Stomach (tissue), 9 donors: ENCODE measurements around the gene CYP4F3. TPM values are rescaled to one million over a fixed set of nuclear protein-coding genes. Genes with fewer than 3 reads are reported as not detected.

Experiments used
- DNase-seq, 2 donors: peaks; one replicate each; pipeline versions ENCODE4 v3.0.0 to v3.0.0-alpha.2; 2013 to 2019
- H3K27ac ChIP-seq, 5 donors: fragments of 200-600 bp in 4 of 5; sonication (generic) in 4 of 5; one replicate each; pipeline ENCODE4 v1.5.1; 2013 to 2019; ENCODE audit warnings: mild to moderate bottlenecking in 1 of 5, moderate library complexity in 1 of 5
- H3K27me3 ChIP-seq, 3 donors: fragments of 200-600 bp; sonication (generic); one replicate each; pipeline ENCODE4 v1.5.1; 2017 to 2019; ENCODE audit warnings: mixed run types in 1 of 3
- H3K36me3 ChIP-seq, 4 donors: fragments of 200-600 bp; sonication (generic); 1 replicate in 3 of 4; 2 replicates in 1 of 4; pipeline ENCODE4 v1.5.1; 2016 to 2019
- H3K4me1 ChIP-seq, 4 donors: fragments of 200-600 bp; sonication (generic); one replicate each; pipeline ENCODE4 v1.5.1; 2016 to 2019
- H3K4me3 ChIP-seq, 4 donors: fragments of 200-600 bp; sonication (generic) in 3 of 4; one replicate each; pipeline ENCODE4 v1.5.1; 2016 to 2019; ENCODE audit warnings: mild to moderate bottlenecking in 1 of 4
- H3K9me3 ChIP-seq, 4 donors: fragments of 200-600 bp; sonication (generic); one replicate each; pipeline ENCODE4 v1.5.1; 2016 to 2019
- EP300 ChIP-seq: sonication (generic); formaldehyde crosslinking; IDR thresholded peaks from one replicate; pipeline ENCODE4 v1.6.1; 2017; ENCODE audit warnings: antibody characterized with exemption
- POLR2A ChIP-seq, 4 donors: fragments of 450-650 bp; IDR thresholded peaks; one replicate each; pipeline ENCODE4 v1.6.1; 2016; ENCODE audit warnings: antibody characterized with exemption in 4 of 4, control low read depth in 2 of 4, mild to moderate bottlenecking in 1 of 4, moderate library complexity in 1 of 4
- POLR2AphosphoS5 ChIP-seq, 3 donors: sonication (generic); formaldehyde crosslinking; IDR thresholded peaks; one replicate each; pipeline ENCODE4 v1.6.1; 2016; ENCODE audit warnings: antibody characterized with exemption in 3 of 3
- WGBS, 5 donors: extraction: QIAGEN DNeasy Blood & Tissue Kit in 3 of 5; methylation state at CpG; one replicate each; pipeline versions ENCODE4 v1.1.5 to v1.1.7; 2013 to 2018; 5-methylcytosine and 5-hydroxymethylcytosine counted together
- intact Hi-C: fragments of 100-400 bp; cut with DNase I; formaldehyde crosslinking; loops from one replicate; pipeline ENCODE4 v1.15.1; 2023; ENCODE audit warnings: low total_unique reads
- polyA plus RNA-seq, 3 donors: library from polyadenylated mRNA; stranded (reverse); fragments of 200-250 nt; gene quantifications; one replicate each; pipeline ENCODE4 v1.2.3, GENCODE V29; 2013
- total RNA-seq, 5 donors: library from RNA; depleted of rRNA; stranded (reverse); fragments of >200 nt; gene quantifications; one replicate each; pipeline versions ENCODE4 v1.1.0 to v1.2.3, GENCODE V29; 2014 to 2016
- TF ChIP-seq, protein P1 (sequence below), 7 experiments: fragments of 450-650 bp in 4 of 7; fragments of 200-600 bp in 3 of 7; sonication (generic) in 3 of 7; IDR thresholded peaks; one replicate each; pipeline ENCODE4 v1.5.1; 2016 to 2019; ENCODE audit warnings: antibody characterized with exemption in 7 of 7, control low read depth in 2 of 7, mild to moderate bottlenecking in 1 of 7
- donor health status: healthy with polysubstance abuse.
- donor health status: Bipolar disorder and iron deficiency.
- donor health status: healthy.

Gene CYP4F3
- total and polyA plus RNA-seq, 8 donors: 0.25 to 100 (median 5.4) TPM

DNA sequence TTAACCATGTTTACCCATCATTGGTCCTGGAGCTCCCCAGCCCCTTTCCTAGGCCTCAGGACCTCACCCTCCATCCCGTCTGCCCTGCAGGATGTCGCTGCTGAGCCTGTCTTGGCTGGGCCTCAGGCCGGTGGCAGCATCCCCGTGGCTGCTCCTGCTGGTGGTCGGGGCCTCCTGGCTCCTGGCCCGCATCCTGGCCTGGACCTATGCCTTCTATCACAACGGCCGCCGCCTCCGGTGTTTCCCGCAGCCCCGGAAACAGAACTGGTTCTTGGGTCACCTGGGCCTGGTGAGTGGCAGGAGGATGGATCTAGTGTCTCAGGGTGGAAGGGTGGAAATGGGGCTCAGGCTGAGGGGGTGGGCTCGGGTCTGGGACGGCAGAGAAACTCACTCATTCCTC is 25.2 kb upstream of the CYP4F3 start:
- Histone ChIP-seq H3K27me3 (peaks cover 0 to 28% (median 5%) of the 10 kb centered on the region in 3 donors), H3K36me3 (no peaks in the 10 kb centered on the region), H3K27ac (no peak overlapping the region), H3K9me3 (no peaks in the 10 kb centered on the region), H3K4me1 (no peaks in the 10 kb centered on the region), H3K4me3 (no peak overlapping the region)
- intact Hi-C loops: no loop called here
- TF ChIP-seq POLR2AphosphoS5 (IDR thresholded peaks at IDR 0.05) (no peak), EP300 (no peak), POLR2A (IDR thresholded peaks at IDR 0.05) (no peak)
- TF ChIP-seq, protein P1, sequence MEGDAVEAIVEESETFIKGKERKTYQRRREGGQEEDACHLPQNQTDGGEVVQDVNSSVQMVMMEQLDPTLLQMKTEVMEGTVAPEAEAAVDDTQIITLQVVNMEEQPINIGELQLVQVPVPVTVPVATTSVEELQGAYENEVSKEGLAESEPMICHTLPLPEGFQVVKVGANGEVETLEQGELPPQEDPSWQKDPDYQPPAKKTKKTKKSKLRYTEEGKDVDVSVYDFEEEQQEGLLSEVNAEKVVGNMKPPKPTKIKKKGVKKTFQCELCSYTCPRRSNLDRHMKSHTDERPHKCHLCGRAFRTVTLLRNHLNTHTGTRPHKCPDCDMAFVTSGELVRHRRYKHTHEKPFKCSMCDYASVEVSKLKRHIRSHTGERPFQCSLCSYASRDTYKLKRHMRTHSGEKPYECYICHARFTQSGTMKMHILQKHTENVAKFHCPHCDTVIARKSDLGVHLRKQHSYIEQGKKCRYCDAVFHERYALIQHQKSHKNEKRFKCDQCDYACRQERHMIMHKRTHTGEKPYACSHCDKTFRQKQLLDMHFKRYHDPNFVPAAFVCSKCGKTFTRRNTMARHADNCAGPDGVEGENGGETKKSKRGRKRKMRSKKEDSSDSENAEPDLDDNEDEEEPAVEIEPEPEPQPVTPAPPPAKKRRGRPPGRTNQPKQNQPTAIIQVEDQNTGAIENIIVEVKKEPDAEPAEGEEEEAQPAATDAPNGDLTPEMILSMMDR (IDR thresholded peaks at IDR 0.05): no peak
- 59 to 69% (median 63%) methylated on average over 11 to 14 of the region's 14 CpGs for WGBS, 5 donors
- no peak for DNase-seq

DNA sequence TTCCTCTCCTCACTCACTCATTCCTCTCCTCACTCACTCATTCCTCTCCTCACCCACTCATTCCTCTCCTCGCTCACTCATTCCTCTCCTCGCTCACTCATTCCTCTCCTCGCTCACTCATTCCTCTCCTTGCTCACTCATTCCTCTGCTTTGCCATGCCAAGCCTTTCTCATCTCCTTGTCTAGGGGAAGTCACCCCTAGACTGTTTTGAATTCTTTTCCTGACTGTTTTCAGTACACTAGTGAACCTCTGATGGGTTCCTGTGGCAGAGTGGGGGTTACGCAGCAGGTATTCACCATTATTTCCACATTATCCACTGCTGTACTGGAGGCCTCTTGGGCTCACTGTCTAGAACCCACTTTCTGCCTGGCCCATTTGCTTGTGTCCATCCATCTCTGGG is 24.5 kb upstream of the CYP4F3 start:
- no peaks in the 10 kb centered on the region for H3K36me3 ChIP-seq
- 76 to 93% (median 86%) methylated on average over 4 of the region's 4 CpGs for WGBS, 5 donors
- intact Hi-C loops: no loop called here
- no peak for DNase-seq
- peaks cover 0 to 30% (median 5%) of the 10 kb centered on the region in 3 donors for H3K27me3 ChIP-seq
- TF ChIP-seq, protein P1 (IDR thresholded peaks at IDR 0.05): no peak
- no peak for TF ChIP-seq POLR2AphosphoS5 (IDR thresholded peaks at IDR 0.05)
- no peak for TF ChIP-seq POLR2A (IDR thresholded peaks at IDR 0.05)
- TF ChIP-seq EP300: no peak
- H3K27ac ChIP-seq: no peak overlapping the region
- H3K4me1 ChIP-seq: no peaks in the 10 kb centered on the region
- no peak overlapping the region for H3K4me3 ChIP-seq
- no peaks in the 10 kb centered on the region for H3K9me3 ChIP-seq

DNA sequence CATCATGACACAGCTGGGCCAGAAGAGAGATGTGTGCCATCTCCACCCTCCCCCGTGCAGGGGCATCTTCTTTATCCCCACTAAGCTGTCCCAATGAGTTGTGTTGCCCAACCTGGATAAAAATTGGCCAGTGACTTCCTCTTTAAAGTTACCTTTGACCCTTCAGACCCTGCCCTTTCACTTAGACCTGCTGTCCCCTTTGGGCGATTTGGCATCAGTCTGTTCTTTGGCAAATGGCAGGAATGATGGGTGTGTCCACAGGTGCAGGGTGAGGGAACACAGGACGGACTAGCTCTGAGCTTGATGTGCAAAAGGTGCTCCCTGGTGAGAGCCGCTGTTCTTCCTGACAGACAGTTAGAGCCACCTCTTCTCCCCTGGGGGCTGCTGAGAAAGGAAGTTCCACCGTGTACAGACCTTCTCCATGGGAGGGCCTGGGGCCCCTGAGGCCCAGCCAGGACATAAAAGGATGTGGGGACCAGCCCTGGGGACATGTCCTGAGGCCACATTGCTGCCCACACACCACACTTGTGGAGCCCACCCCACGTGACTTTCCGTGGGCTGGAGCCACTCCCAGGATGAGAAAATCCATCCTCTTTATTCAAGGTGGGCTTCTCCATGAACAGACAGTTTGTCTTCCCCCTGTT is 23.9 kb upstream of the CYP4F3 start:
- no peak for DNase-seq
- WGBS, 5 donors: 42 to 55% (median 45%) methylated on average over 5 to 7 of the region's 7 CpGs
- no peak overlapping the region for H3K27ac ChIP-seq

DNA sequence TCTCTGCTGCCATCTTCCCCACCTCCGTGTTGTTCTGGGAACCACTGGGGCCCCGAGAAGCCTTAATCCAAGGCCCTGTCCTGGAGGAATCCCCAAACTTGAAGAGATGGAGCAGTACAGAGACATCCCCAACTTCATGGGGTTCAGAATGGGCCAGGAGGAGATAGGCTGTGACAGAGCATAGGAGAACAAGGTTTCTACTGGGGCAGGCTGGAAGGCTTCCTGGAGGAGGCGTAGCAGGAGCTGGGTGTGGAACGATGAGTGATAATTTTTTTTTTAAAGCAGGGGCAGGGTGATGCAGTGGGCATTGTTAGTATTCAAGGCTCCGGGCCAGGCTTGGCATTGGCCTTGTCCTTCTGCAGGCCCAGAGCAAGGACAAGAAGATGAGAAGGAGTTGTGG is 22.4 kb upstream of the CYP4F3 start:
- 70 to 76% (median 72%) methylated on average over 5 of the region's 5 CpGs for WGBS, 5 donors
- H3K9me3 ChIP-seq: no peaks in the 10 kb centered on the region
- no peaks in the 10 kb centered on the region for H3K4me1 ChIP-seq
- no peak overlapping the region for H3K27ac ChIP-seq
- TF ChIP-seq, protein P1 (IDR thresholded peaks at IDR 0.05): no peak
- TF ChIP-seq EP300 (no peak), POLR2AphosphoS5 (IDR thresholded peaks at IDR 0.05) (no peak), POLR2A (IDR thresholded peaks at IDR 0.05) (no peak)
- intact Hi-C loops: no loop called here
- DNase-seq: no peak
- H3K36me3 ChIP-seq: no peaks in the 10 kb centered on the region
- no peak overlapping the region for H3K4me3 ChIP-seq
- H3K27me3 ChIP-seq: peaks cover 0 to 49% (median 5%) of the 10 kb centered on the region in 3 donors

More for the DNA sequence above, 23.9 kb upstream of the CYP4F3 start:
- H3K4me3 ChIP-seq: no peak overlapping the region
- H3K27me3 ChIP-seq: peaks cover 0 to 33% (median 5%) of the 10 kb centered on the region in 3 donors
- no peaks in the 10 kb centered on the region for H3K4me1 ChIP-seq
- TF ChIP-seq EP300 (no peak), POLR2AphosphoS5 (IDR thresholded peaks at IDR 0.05) (no peak)
- TF ChIP-seq, protein P1 (IDR thresholded peaks at IDR 0.05): no peak
- intact Hi-C loops: no loop called here
- H3K36me3 ChIP-seq: no peaks in the 10 kb centered on the region
- no peaks in the 10 kb centered on the region for H3K9me3 ChIP-seq
